DMS153 treated with DMSO at 0.1 percent for 48 hours (cell line): ENCODE data around the gene FHOD3.

Experiments
- DNase-seq: peaks from one replicate; lab custom pipeline; 2025; ENCODE audit not compliant: unreplicated experiment; lab: John Stamatoyannopoulos, UW

The FHOD3 gene

DNA sequence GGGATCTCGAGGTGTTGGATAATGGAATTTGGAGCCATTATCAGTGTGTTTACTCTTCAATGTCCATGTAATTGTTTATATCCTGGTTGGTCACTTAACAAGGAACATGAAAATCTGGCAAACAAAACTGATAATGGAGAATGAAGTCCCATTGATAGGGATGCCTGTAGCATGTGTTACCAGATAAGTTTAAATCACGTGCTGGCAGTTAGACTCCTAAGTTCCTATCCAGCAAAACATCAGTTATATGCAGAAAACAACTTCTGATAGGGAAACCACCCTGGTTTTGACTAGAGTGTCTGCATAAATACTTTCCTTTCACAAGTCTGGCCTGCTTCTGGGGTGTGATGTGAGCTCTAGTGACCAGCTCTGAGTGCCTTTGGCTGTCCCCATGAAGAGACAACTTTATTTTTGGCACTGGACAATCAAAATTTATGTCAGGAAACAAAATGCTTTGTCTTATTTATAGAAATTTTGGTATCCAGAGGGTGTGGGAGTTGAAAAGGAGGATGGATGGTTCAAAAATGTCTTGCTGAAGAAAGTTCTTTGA is 82.0 kb downstream of the FHOD3 start:
- no peak for DNase-seq

DNA sequence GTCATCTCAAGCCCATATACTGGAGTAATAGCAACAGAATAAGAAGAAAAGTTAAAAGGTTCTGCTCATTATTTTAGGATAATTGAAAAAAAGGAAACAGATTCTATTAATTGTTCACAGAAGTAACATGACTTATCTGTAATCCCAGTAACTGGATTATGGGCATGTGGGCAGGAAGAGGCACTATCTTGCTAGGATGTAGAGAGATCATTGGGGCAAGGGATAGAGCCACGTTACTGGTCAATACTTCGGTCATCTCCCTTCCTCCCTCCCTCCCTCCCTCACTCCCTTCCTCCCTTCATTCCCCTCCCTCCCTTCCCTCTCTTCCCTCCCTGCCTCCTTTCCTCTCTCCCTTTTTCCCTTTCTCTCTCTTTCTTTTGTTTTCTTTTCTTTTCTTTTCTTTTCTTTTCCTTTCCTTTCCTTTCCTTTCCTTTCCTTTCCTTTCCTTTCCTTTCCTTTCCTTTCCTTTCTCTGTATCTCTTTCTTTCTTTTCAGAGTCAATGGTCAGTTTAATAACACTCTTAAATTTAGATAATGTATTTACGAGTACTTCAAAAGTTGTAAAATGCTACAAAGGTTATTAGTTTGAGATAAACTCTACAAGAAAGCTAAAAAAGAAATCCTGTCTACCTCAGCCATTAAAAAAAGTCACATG is 82.8 kb downstream of the FHOD3 start:
- DNase-seq = no peak

DNA sequence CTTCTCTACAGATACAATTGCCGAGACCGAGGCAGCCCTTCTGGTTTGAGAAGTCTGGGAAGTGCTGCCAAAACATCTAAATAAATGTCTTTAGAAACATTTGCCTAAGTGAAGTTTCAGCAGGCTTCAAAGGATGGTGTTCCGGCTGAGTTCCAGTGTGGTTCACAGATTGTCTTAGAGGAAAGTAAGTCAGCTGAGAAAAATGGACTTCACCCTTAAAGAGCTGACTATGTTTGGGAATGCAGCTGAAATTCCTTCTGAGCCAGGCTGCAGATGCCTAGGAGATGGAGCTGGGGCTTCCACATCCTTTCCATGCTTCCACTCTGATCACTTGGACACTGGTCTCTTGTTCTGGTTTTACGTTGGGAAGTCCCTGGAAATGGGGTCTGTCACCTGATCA is 83.6 kb downstream of the FHOD3 start:
- DNase-seq = no peak

DNA sequence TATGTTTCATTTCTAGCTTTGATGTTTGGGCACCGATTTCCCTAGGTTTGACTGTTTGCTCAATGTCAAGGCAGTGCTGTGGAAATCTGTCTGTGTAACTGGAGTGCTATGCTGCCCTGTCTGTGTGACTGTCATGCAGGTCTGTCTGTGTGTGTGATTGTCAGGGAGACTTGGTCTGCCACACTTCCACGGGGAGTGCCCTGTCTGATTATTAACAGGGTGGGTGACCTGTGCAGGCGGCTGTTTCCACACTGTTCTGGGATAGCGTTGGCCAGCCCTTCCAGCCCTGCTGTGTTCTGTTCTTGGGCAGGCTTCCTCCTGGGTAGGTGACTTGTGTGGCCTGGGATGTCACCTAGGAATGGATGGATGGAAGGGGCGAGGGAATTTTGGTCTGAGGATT is 85.3 kb downstream of the FHOD3 start:
- DNase-seq = no peak

DNA sequence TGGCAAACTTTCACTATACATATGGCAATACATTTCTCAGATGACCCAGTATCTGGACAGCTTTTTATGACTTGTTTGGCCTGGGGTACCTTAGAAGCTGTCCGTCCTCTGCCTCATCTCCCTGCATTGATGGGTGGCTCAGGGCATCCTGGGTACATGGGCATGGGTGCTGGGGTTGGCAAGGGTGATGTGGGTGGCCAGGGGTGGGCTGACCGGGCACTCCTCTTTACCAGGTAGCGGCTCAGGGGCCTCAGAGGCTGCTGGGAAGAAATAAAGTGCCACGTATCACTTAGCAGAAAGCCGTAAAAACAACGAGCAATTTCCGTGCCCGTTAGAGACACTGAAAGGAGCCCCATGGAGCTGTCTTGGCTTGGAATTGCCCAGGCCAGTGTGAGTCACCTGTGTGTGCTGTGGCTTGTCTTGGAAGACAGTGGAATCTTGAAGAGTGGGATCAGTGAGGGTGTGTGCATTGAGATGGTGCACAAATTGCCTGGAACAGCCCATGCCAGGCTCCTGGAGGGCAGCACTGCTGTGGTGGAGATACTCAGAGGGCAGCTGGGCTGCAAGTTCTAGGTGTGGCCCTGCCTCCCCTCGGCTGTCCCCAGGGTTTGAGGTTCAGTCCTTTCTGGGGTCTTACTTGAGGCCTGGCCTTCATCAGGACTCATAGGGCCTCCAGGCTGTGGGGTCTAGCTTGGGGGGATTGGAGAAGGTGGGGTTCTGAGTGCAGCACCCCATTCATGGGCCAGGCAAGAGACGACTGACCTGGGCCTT is 88.8 kb downstream of the FHOD3 start:
- DNase-seq = no peak

DNA sequence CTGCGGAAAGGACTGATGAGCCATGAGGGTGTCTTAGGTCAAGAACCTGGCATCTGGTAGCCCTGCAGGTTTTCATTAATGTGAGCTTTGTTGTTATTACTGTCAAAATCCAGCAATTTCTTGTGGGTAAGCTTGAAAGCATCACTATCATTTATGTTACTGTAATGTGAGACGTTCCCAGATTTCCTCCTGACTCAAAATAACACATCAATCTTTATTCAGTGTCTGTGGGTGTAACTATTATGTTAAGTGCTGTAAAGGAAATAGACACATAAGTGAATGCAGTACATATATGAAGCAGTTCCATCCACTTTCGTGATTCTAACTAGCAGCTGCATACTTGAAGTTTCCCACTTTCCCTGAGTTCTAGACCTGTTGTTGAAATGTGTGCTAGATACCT is 89.8 kb downstream of the FHOD3 start:
- no peak for DNase-seq

DNA sequence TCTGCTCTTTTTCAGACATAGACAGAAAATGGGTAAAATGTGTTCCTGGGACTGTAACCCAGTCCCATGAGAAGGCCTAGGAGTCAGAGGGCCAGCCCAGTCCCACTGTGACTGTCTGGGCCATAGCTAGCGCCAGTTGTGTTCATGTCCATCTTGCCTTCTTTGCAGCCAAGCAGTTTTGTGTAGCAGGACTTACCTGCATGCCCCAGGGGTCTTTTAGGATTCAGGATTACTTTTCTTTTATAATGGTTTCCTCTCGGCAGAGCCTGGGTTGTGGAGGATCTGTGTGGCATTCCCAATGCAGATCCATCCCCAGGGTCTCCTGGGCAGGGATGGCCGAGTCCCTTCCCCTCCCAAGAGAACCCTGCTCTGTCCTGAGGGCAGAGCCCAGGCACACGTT is 90.8 kb downstream of the FHOD3 start:
- DNase-seq = no peak

DNA sequence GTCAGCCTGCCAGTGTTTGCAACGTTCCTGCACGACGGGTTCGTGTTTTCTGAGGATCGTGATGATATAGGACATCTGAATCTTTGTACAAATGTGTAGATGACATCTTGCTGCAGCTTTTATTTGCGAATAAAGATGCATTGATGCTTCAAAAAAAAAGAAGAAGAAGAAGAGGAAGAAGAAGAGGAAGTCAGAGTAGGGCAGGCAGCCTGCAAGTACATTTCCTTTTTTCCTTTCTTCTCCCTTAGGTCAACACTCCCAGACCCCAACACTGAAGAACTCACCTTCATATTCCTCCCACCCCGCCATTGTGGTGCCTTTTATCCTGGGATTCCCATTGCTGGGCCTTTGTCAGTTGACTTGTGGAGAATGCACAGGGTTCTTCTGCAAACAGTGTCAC is 91.5 kb downstream of the FHOD3 start:
- no peak for DNase-seq

DNA sequence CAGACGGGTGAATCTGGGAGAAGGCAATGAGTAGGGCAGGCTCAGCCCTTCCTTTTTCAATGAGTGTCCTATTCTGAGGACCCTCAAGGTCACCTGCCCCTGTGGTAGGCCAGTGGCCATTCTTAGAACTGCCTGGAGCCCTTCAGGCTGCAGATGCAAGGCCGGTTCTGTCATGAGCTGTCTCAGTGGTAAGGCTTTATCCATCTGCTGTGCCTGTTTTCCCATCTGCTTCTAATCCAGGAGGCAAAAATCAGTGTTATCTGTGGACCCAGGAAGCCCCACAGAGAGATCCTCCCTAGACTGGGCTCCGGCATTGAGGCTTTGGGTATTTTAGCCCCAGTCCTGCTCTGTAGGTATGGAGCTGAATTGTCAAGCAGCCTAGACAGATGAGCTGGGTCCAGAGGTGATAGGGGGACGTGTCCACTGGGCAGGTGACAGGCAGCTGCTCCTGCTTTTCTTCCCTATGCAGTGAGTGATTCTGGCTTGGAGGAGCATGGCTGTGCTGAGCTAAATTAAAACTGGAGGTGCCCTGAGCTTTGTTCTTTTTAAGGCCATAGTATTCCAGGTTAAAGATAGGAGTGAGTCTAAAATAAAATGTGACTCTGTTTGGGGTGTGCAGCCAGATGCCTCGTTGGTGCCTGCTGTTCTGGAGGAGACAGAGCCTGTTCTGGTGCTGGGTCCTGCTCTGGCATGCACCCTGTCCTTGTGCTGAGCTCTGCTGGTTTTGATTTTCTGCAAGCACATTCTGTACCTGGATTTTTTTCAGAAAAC is 92.5 kb downstream of the FHOD3 start:
- no peak for DNase-seq

DNA sequence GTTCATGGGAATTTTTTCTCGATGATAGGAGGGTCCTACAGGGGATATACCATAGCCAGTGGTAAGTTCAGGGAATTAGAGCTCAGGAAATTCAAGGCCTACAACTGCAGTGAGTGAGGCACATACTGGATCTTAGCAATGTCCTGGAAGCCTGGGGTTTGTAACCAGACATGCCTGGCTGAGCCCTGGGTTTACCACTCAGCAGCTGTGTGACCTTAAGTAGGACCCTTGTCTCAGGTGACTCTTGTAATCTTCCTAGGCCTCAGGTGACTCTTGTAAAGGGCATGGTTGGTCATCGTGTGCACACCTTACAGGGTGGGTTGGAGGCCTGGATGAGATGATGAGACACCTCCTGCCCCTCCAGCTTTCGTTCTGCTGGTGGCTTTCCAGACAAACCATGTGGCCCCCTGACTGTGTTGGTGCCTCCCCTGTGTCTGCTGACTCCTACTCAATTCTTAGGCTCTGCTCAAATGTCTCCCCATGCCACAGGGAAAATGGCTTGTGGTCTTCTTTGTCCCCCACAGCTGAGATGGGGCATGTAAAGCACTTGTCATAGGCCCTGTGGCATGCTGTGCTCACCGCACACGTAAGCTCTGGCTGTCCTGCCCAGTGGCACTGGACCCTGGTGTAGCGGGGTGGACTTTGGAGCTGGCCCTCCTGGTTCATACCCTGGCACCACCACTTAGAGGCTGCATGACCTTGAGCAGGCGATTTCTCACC is 94.1 kb downstream of the FHOD3 start:
- DNase-seq = no peak

DNA sequence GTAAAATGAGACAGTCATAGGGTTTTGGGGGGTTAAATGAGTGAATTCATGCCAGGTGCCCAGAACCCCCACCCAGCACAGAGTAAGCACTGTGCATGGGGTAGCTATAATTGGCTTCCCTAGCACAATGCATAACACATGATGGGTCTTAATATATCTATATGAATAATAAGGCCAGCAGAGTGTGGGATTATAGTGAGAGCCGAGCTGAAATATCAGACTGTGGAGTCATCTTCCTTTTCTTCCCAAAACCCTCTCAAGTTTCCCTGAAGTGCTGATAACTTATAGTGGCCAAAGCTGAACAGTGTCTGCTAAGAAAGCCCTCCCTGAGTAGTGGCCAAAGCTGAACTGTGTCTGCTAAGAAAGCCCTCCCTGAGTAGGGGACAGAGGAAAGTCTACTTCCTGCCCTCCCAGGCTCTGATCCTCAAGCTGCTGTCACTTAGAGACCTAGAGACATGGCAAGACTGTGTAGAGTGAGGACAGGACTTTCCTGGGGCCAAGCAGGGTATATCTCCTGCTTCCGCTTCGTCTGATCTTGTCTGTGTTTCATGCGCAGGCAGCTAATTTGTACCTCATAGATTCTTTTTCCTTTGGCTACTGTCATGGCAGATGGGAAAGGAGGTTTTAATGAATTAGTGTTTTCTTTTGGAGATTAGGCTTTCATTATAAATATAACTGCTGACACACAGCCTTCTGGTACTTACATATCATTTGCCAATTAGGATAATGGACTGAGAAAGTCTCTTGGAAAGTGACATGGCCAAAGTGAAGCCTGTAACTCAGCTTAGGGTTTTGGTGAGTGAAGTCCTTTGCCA is 94.9 kb downstream of the FHOD3 start:
- no peak for DNase-seq

DNA sequence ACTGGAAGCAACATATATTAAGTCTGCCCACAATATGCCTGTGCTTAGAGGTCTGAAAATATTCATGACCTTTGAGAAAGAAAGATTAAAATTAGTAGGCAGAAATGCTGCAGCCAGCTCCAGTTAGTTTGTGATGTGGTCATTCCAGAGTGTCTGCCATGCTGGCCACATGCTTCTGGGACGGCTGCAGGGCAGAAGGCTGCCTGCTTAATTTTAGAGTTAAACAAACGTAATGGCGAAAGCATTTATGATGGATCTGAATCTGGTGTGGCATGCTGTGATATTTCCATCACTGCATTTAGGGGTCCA is 95.4 kb downstream of the FHOD3 start:
- no peak for DNase-seq

DNA sequence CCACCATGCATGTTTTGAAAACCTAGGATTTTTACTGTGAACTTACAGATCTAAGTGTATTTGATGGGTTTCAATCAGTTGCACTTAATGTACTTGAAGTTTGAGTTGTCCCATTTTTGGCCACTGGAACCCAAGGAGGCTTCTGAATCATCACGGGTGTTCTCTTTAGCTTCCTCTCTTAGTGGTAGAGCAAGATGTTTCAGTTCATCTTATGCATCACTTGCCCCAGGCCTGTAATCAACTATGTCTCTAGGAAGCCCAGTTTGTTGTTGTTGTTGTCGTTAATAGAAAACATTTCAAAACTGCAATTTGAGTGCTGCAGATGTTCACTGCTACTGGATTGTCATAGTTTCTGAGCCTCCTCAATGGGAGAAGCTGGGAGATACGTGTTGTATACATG is 97.0 kb downstream of the FHOD3 start:
- DNase-seq = no peak

DNA sequence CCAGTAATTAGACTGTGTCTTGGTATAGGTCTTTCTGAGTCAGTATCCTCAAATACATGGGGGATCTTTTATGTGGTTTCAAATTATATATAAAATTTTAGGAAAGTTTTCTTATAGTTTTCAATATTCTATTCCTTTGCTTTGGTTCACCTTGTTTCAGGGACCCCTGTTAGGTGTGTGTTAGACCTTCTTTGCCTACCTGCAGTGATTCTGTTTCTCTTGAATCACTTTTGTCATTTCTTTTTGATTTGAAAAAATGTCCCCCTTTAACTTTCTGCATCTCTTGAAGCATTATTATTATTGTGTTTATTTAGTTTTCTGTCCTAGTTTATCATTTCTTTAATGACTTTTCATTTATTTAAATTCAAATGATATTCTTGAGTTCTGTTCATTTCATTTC is 98.7 kb downstream of the FHOD3 start:
- no peak for DNase-seq

DNA sequence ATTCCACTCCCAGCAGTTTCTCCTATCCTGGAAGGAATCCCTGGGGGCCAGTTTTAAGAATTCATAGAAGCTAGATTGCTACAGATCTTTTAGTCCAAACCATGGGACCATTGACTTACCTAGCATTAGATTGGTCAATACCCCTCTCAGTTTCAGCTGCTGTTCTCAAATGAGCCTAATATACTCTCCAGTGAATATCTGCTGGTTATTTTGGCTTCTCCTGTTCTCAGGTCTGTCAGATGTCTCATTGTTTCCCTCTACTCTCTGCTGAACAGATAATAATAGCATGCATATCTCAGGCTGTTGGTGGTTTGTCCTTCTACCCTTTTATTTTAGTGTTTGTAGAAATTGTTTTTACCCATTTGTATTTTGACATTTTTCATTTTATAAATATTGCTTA is 99.5 kb downstream of the FHOD3 start:
- no peak for DNase-seq

DNA sequence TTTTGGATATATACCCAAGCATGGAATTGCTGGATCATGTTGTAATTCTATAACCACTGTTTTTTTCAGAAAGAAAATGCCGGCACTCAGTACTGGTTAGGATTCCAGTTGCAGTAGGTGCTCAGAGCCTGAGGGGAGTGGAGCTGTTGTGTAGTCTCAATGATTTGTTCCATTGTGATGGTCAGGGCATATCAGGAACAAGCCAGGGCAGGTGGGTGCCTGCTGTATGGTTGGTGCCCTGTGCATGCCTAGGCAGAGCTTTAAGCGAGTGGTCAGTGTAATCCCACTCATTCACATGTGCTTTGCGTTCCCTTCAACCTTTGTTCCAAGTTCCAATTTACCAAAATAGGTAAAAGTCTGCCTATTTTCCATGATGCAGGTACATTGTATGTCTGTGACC is 100.9 kb downstream of the FHOD3 start:
- DNase-seq = no peak

DNA sequence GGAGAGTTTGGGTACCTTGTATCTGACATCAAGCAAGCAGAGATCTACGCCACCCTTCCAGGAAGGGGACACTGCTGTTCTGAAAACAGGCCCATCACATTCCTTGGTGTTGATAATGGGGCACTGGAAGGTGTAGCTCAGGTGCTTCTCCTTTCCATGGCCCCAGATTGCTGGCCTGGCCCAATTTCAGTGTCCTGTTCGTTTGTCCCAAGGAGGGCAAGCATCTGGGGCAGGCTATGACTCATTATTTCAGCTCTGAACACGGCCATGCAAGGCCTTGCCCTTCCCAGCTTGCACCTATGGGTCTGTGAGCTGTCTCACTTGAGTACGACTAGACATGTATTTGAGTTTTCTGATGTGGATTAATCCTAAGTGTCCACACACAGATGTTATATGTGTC is 101.5 kb downstream of the FHOD3 start:
- DNase-seq = no peak

DNA sequence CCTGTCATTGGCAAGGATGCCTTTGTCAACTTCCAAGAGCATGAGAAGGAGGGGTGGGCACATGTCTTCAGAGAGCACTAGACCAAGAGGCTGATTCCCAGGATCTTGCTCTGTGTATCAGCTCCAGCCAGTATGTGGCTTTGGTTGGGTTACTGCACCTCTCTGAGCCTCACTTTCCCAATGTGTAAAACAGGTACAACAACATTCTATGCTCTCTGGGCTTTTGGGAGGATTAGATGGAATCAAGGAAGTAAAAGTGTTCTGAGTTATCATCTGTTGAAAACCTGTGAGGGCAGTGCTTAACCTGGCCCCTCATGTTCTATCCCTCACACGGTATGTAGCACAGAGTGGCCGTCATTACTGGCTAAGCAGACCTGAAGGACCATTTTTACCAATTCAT is 103.9 kb downstream of the FHOD3 start:
- DNase-seq = no peak

DNA sequence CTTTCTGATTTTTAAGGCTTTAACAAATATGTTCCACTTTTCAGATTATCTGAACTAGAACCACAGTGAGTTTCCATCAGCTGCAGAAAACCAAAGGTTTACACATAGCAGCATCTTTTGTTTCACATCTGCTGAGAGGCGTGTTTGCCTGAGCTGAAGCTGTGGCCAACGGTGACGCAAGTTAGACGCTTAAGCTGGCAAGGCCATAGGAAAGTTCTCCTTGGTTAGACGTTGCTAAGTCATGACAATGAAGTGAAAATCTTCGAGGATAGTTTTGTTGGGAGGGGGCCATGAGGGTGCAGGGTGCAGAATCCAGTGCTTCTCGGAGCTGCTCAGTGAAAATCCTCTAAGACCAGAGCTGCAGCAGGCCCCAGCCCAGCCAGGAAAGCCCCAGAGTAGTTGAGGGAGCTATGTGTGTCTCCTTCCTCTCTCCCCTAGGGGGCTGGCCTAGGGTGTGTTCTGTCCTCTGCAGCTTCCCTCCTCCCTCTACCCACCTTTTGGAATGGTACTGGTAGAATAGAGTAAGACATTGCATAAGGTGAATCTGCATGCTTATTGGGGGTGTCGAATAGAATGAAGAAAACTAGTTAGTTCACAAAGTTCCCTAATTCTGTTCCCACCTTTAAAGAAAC is 105.4 kb downstream of the FHOD3 start:
- DNase-seq = no peak
